ENCODE measurements around the gene CASK.

The CASK gene

DNA sequence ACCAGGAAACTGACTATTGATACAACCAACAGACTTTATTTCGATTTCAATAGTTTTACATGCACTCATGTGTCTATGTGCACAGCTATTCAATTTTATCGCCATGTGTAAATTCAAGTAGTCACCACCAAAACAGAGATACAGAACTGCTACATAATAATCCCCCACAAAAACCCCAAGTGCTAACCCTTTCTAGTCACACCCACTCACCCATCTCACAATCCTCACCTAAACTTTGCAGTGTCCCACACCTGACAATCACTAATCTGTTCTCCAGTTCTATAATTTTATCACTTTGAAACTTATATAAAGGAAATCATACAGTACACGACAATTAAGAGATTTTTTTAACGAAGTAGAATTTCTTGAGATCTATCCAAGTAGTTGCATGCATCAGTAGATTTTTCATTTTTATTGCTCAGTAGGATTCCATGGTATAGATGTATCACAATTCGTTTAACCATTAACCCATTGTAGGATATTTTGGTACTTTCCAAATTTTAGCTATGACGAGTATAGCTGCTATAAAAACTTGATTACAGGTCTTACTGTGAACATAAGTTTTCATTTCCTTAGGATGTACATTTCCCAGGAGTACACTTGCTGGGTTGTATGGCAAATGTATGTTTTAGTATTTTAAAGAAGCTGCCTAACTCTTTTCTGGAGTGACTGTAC is 85.9 kb downstream of the CASK start:
- Mint-ChIP-seq H3K27me3 (no peaks in the 10 kb centered on the region), H3K27ac (no peak overlapping the region), H3K36me3 (peaks cover 10 to 15% of the 10 kb centered on the region in 2 donors), H3K4me3 (no peak overlapping the region), H3K9me3 (peaks cover 0 to 2% of the 10 kb centered on the region in 2 donors), H3K4me1 (peaks cover 5 to 6% of the 10 kb centered on the region in 2 donors)
- DNase-seq (no peak), ATAC-seq (replicated peaks) (peak; percentile 39 to 73)

DNA sequence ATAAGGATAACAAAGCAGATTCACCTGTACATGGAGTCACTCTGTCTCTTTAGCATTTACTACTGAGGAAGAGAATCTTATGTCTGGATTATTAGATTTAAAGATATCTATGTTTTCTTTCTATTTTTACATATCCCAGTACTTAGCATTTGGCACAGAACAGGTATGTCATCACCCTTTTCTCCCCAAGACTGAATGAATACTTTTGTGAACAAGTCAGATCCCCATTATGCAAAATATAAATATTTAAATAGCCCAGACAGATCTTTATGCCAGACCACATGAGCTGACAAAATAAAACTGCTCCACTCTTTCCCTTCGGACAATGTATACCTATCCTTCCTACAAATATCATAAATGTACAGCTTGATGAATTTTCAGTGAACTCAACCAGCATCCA is 94.5 kb downstream of the CASK start:
- ATAC-seq (replicated peaks): no peak
- H3K4me3 Mint-ChIP-seq: no peak overlapping the region
- no peaks in the 10 kb centered on the region for H3K27me3 Mint-ChIP-seq
- DNase-seq: no peak
- no peaks in the 10 kb centered on the region for H3K9me3 Mint-ChIP-seq
- no peak overlapping the region for H3K27ac Mint-ChIP-seq
- H3K36me3 Mint-ChIP-seq: peaks cover 4 to 7% of the 10 kb centered on the region in 2 donors
- H3K4me1 Mint-ChIP-seq: peaks cover 0 to 5% of the 10 kb centered on the region in 2 donors

DNA sequence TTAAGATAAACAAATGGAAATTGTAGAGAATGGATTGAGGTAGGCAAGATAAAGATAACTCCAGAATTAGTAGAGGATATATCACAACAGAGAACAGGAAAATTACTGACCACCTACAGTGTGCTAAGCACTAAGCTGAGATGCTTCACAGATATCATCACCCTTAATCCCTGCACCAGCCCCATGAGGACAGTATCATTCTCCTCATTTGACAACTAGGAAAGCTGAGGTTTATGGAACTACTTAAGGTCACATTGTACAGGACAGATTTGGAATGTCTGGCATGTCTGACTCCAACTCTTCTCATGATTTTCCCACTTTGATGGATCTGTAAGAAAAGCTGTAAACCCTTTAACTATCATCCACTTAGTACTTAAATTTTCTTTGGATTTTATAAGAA is 95.5 kb downstream of the CASK start:
- Mint-ChIP-seq H3K27me3 (no peaks in the 10 kb centered on the region), H3K27ac (no peak overlapping the region), H3K4me1 (peaks cover 0 to 5% of the 10 kb centered on the region in 2 donors), H3K9me3 (peaks cover 0 to under 1% of the 10 kb centered on the region in 2 donors), H3K36me3 (peaks cover 10 to 11% of the 10 kb centered on the region in 2 donors), H3K4me3 (no peak overlapping the region)
- DNase-seq (no peak), ATAC-seq (replicated peaks) (no peak)

GRCh38 chrX:41825796-41826195 is 97.6 kb downstream of the CASK start:
- peaks cover 0 to 5% of the 10 kb centered on the region in 2 donors for H3K4me1 Mint-ChIP-seq
- peaks cover 2 to 4% of the 10 kb centered on the region in 2 donors for H3K9me3 Mint-ChIP-seq
- no peak overlapping the region for H3K27ac Mint-ChIP-seq
- DNase-seq: no peak
- H3K27me3 Mint-ChIP-seq: no peaks in the 10 kb centered on the region
- no peak overlapping the region for H3K4me3 Mint-ChIP-seq
- peaks cover 12 to 14% of the 10 kb centered on the region in 2 donors for H3K36me3 Mint-ChIP-seq
- no peak for ATAC-seq (replicated peaks)

GRCh38 chrX:41824551-41824950 is 98.8 kb downstream of the CASK start:
- H3K4me3 Mint-ChIP-seq: no peak overlapping the region

DNA sequence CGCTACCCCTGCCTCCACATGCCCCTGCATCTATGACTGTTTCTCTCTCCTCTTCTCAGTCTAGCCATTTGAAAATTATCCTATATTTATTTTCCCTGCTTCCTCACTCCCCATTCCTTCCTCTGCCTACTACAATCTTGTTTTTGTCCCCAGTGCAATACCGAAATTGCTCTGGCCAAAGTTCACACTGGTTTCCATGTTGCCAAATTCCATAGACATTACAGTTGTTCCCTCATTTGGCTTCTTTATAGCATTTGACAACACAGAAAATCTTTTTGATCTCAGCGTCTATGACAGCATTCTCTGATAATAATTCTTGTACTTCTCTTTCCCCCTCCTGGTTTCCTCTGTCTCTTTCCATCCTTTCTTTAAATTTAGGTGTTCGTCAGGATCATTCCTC is 100.0 kb downstream of the CASK start:
- Mint-ChIP-seq H3K9me3 (peaks cover 2 to 4% of the 10 kb centered on the region in 2 donors), H3K27me3 (no peaks in the 10 kb centered on the region), H3K36me3 (peaks cover 11 to 14% of the 10 kb centered on the region in 2 donors), H3K27ac (no peak overlapping the region), H3K4me1 (no peaks in the 10 kb centered on the region), H3K4me3 (no peak overlapping the region)
- DNase-seq: no peak
- no peak for ATAC-seq (replicated peaks)

More at GRCh38 chrX:41824551-41824950, 98.8 kb downstream of the CASK start:
- H3K27ac Mint-ChIP-seq: no peak overlapping the region
- no peaks in the 10 kb centered on the region for H3K27me3 Mint-ChIP-seq
- no peak for ATAC-seq (replicated peaks)
- no peak for DNase-seq
- H3K36me3 Mint-ChIP-seq: peaks cover 11 to 14% of the 10 kb centered on the region in 2 donors
- peaks cover 0 to 5% of the 10 kb centered on the region in 2 donors for H3K4me1 Mint-ChIP-seq
- H3K9me3 Mint-ChIP-seq: peaks cover 2 to 4% of the 10 kb centered on the region in 2 donors

- Mint-ChIP-seq H3K4me1 (no peaks in the 10 kb centered on the region), H3K36me3 (peaks cover 11 to 14% of the 10 kb centered on the region in 2 donors), H3K9me3 (peaks cover 2 to 4% of the 10 kb centered on the region in 2 donors), H3K4me3 (no peak overlapping the region), H3K27me3 (no peaks in the 10 kb centered on the region), H3K27ac (no peak overlapping the region)
- DNase-seq (no peak), ATAC-seq (replicated peaks) (no peak)
Observed at GRCh38 chrX:41822892-41823291, 100.5 kb downstream of the CASK start.

- Mint-ChIP-seq H3K36me3 (peaks cover 10 to 16% of the 10 kb centered on the region in 2 donors), H3K4me3 (no peak overlapping the region), H3K4me1 (peaks cover 0 to 9% of the 10 kb centered on the region in 2 donors), H3K27me3 (no peaks in the 10 kb centered on the region), H3K9me3 (peaks cover 4 to 10% of the 10 kb centered on the region in 2 donors), H3K27ac (no peak overlapping the region)
- DNase-seq (no peak), ATAC-seq (replicated peaks) (no peak)
Observed at GRCh38 chrX:41808047-41808446, 115.3 kb downstream of the CASK start.

- Mint-ChIP-seq H3K36me3 (peaks cover 12 to 13% of the 10 kb centered on the region in 2 donors), H3K4me3 (no peak overlapping the region), H3K27ac (no peak overlapping the region), H3K27me3 (peaks cover 0 to 4% of the 10 kb centered on the region in 2 donors), H3K9me3 (peaks cover 8 to 9% of the 10 kb centered on the region in 2 donors), H3K4me1 (peaks cover 5 to 32% of the 10 kb centered on the region in 2 donors)
- no peak for DNase-seq
- no peak for ATAC-seq (replicated peaks)
Observed at GRCh38 chrX:41802958-41803357, 120.4 kb downstream of the CASK start.

GRCh38 chrX:41799661-41800060 is 123.7 kb downstream of the CASK start:
- H3K9me3 Mint-ChIP-seq: peaks cover 8 to 9% of the 10 kb centered on the region in 2 donors
- no peak for ATAC-seq (replicated peaks)
- peaks cover 15 to 41% of the 10 kb centered on the region in 2 donors for H3K4me1 Mint-ChIP-seq
- H3K27ac Mint-ChIP-seq: no peak overlapping the region
- DNase-seq: no peak
- H3K4me3 Mint-ChIP-seq: no peak overlapping the region
- H3K27me3 Mint-ChIP-seq: peaks cover 0 to 13% of the 10 kb centered on the region in 2 donors
- peaks cover 12 to 15% of the 10 kb centered on the region in 2 donors for H3K36me3 Mint-ChIP-seq

GRCh38 chrX:41796577-41796976 is 126.8 kb downstream of the CASK start:
- Mint-ChIP-seq H3K4me3 (no peak overlapping the region), H3K4me1 (peaks cover 13 to 36% of the 10 kb centered on the region in 2 donors), H3K9me3 (peaks cover 0 to 2% of the 10 kb centered on the region in 2 donors), H3K27me3 (peaks cover 0 to 9% of the 10 kb centered on the region in 2 donors), H3K36me3 (peaks cover 0 to 9% of the 10 kb centered on the region in 2 donors), H3K27ac (no peak overlapping the region)
- DNase-seq (no peak), ATAC-seq (replicated peaks) (no peak)

DNA sequence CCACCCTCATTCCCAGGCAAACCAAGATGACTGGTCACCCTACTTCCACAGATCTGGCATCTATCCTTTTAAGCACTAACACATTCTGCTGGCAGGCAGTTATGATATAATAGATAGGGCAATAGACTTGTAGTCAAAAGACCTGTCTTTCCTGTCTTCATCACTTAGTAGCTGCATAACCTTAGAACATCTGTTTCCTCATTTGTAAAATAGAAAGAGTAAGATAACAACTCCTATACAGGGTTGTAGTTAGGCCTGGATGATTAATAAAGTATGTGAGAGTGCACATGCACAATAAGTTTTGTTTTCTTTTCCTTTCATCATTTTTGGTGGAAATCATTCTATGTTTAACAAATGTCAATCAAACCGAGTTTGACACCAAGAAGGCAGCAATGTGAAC is 127.3 kb downstream of the CASK start:
- ATAC-seq (replicated peaks): peak; percentile 34 to 38
- H3K27me3 Mint-ChIP-seq: peaks cover 0 to 9% of the 10 kb centered on the region in 2 donors
- peaks cover 0 to 7% of the 10 kb centered on the region in 2 donors for H3K36me3 Mint-ChIP-seq
- no peak for DNase-seq
- H3K4me3 Mint-ChIP-seq: no peak overlapping the region
- H3K27ac Mint-ChIP-seq: no peak overlapping the region
- H3K4me1 Mint-ChIP-seq: peaks cover 13 to 36% of the 10 kb centered on the region in 2 donors
- H3K9me3 Mint-ChIP-seq: no peaks in the 10 kb centered on the region

GRCh38 chrX:41789374-41789773 is 134.0 kb downstream of the CASK start:
- DNase-seq: no peak
- Mint-ChIP-seq H3K4me3 (no peak overlapping the region), H3K4me1 (peaks cover 4 to 5% of the 10 kb centered on the region in 2 donors), H3K36me3 (peaks cover 0 to 5% of the 10 kb centered on the region in 2 donors), H3K27me3 (no peaks in the 10 kb centered on the region), H3K9me3 (no peaks in the 10 kb centered on the region), H3K27ac (no peak overlapping the region)
- ATAC-seq (replicated peaks): no peak

DNA sequence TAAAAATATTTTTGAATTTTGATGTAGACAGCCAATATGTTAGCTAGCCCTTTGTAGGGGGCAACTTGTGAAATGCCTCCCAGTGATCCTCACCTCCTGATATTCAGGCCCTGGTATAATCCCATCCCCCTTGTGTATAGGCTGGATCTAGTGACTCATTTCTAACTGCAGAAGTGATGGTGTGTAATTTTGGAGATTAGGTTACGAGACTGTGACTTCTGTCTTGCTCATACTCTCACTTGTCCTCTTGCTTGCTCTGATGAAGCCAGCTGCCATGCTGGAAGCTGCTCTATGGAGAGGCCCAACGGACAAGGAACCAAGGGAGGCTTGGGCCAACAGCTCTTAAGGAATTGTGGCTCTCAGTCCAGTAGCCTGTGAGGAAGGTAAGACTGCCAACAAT is 137.7 kb downstream of the CASK start:
- Mint-ChIP-seq H3K4me3 (no peak overlapping the region), H3K36me3 (peaks cover 0 to 5% of the 10 kb centered on the region in 2 donors), H3K9me3 (no peaks in the 10 kb centered on the region), H3K27ac (peak overlapping the region; percentile 81), H3K4me1 (peaks cover 4 to 5% of the 10 kb centered on the region in 2 donors), H3K27me3 (no peaks in the 10 kb centered on the region)
- no peak for ATAC-seq (replicated peaks)
- DNase-seq: no peak

- Mint-ChIP-seq H3K36me3 (peaks cover 0 to 5% of the 10 kb centered on the region in 2 donors), H3K27me3 (no peaks in the 10 kb centered on the region), H3K4me3 (no peak overlapping the region), H3K27ac (no peak overlapping the region), H3K4me1 (peaks cover 0 to 2% of the 10 kb centered on the region in 2 donors), H3K9me3 (no peaks in the 10 kb centered on the region)
- DNase-seq: no peak
- peak in 1 of 2 donors; percentile 69 for ATAC-seq (replicated peaks)
Observed at GRCh38 chrX:41781500-41781899, 141.9 kb downstream of the CASK start.

Data from stimulated activated naive B cell treated with anti-CD40 and anti-IgM and Interleukin-4, amounts not matched to agents 10 μg/mL and 1 μg/mL and 100 μg/mL, for 72 hours (primary cell).